GM18519 (cell line): Measurements from ENCODE around the gene TPRN.
A peak's percentile ranks its signal among the peaks of the same experiment; 100 is the strongest.
"Not testable (repeated sequence)": the region's sequence is repeated elsewhere in the genome, so short reads cannot be mapped to it uniquely, and the experiment has no call there.

Experiments
- ATAC-seq: cut with Tn5 transposase; IDR thresholded peaks from one replicate; pipeline ENCODE4 v1.9.1; 2021; ENCODE audit warnings: mild to moderate bottlenecking, moderate library complexity; ENCODE audit not compliant: unreplicated experiment, low FRiP score

The TPRN gene, protein sequence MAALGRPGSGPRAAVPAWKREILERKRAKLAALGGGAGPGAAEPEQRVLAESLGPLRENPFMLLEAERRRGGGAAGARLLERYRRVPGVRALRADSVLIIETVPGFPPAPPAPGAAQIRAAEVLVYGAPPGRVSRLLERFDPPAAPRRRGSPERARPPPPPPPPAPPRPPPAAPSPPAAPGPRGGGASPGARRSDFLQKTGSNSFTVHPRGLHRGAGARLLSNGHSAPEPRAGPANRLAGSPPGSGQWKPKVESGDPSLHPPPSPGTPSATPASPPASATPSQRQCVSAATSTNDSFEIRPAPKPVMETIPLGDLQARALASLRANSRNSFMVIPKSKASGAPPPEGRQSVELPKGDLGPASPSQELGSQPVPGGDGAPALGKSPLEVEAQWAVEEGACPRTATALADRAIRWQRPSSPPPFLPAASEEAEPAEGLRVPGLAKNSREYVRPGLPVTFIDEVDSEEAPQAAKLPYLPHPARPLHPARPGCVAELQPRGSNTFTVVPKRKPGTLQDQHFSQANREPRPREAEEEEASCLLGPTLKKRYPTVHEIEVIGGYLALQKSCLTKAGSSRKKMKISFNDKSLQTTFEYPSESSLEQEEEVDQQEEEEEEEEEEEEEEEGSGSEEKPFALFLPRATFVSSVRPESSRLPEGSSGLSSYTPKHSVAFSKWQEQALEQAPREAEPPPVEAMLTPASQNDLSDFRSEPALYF

DNA sequence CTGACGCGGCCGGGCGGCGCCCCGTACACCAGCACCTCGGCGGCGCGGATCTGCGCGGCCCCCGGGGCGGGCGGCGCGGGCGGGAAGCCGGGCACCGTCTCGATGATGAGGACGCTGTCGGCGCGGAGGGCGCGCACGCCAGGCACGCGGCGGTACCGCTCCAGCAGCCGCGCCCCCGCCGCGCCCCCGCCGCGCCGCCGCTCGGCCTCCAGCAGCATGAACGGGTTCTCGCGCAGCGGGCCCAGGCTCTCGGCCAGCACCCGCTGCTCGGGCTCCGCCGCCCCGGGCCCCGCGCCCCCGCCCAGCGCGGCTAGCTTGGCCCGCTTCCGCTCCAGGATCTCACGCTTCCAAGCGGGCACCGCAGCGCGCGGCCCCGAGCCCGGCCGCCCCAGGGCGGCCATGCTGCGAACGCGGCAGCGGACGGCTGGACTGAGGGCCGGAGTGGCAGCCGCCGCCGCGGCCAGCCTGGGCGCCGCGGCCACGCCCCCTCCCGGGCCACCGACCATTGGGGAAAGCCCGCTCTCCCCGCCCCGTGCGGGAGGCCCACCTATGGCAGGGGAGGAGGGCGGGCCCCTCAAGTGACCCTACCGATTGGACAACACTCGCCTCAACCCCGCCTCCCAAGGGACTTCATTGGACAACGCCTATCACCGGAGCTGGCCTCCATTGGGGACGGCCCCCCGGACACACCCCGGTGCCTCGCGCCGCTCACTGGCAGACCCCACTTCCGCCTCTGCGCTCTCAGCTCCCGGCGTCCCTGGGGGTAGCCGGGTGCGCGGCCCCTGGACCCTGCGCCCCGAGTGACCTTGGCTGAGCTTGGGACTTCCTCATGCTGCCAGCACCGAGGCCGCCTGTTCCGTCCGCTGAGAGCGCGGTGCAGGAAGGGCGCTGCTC, at the start of gene TPRN:
Gene TPRN, minus strand, starts transcription at position 431 of the 894 bp plus-strand sequence. Its CDS starts 30 bp downstream, at position 401.
- ATAC-seq, result peak; percentile 73

DNA sequence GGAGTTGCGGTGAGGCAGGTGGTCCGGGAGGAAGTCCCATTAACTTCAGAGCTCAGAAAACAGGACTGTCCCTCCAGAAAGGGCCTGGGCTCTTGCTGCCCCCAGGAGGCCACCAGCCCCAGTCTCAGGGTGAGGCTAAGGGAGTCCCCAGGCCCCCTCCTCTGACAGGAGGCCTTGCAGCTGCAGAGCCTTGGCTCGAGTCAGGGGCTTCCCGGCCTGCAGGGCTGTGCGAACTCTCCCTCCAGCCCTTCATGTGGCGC, 47.3 kb upstream of the TPRN start:
- ATAC-seq, result no peak

DNA sequence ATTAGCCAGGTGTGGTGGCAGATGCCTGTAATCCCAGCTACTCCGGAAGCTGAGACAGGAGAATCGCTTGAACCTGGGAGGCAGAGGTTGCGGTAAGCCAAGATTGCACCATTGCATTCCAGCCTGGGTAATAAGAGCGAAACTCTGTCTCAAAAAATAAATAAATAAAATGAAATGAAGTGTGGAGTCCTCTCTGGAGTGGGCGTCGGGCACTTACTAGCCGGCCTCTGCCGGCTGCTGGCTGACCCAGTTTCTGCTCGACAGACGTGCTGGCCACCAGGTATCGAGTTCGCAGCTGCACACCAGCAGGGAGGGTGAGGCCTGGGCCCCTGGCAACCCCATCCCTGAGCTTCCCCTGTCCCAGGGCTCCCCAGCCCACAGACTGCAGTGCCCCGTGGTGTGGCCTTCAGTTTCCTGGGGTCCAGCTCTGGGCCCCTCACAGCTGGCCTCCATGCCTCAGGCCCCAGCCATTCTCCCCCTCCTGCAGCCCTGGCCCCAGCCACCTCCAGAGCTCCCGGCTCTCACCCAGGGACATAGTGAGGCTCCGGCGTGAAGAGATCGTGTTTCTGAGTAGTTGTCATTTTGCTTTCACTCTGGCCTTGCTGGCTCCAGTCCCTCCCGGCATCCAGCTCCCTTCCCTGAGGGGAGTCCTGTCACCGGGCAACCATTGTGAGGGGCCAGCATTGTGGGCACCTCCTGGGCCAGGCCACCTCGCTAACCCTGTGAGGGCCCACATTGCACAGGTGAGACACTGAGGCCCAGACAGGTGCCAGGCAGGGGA, 46.8 kb upstream of the TPRN start:
- no peak for ATAC-seq

DNA sequence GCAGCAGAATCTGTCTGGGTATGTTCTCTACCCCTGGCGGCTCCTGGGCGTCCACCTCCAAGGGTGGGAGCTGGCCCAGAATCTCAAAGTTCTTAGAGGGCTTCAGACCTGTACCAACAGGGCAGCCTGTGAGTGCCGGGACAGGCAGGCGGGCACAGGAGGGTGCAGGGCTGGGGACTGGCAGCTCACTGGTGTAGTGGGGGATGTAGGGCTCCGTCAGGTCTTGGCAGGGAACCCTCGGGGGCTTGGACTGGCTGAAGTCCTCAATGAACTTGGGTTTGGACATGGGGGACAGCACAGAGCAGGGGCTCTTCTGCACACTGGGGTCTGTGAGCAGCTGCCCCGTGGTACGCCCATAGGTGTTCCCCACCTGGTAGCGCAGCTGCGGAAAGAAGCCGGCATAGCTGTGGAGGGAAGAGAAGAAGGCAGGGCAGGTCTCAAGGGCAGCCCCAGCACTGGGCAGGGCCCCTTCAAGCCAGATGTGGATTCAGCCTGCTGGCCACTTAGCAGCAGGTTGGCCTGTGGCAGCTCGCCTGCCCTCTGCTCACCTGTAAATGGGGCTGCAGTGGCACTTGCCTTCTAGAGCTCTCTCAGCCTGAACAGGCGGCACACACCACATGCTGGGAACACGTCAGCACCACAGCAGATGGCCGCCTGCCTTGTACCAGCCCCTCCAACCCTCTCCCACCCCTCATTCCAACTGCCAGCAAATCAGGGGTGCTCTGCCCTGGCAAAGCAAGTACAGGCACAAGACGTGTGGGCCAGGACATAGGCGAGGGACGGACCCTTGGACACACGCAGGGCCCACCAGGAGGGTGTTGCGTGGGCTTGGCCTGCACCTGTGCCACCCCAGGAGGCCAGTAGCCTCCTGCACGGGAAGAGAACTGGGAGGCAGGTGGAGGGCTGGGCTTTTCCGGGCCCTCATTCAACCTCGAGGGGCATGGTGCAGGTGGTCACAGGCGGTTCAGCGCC, 45.2 kb upstream of the TPRN start:
- no peak for ATAC-seq

DNA sequence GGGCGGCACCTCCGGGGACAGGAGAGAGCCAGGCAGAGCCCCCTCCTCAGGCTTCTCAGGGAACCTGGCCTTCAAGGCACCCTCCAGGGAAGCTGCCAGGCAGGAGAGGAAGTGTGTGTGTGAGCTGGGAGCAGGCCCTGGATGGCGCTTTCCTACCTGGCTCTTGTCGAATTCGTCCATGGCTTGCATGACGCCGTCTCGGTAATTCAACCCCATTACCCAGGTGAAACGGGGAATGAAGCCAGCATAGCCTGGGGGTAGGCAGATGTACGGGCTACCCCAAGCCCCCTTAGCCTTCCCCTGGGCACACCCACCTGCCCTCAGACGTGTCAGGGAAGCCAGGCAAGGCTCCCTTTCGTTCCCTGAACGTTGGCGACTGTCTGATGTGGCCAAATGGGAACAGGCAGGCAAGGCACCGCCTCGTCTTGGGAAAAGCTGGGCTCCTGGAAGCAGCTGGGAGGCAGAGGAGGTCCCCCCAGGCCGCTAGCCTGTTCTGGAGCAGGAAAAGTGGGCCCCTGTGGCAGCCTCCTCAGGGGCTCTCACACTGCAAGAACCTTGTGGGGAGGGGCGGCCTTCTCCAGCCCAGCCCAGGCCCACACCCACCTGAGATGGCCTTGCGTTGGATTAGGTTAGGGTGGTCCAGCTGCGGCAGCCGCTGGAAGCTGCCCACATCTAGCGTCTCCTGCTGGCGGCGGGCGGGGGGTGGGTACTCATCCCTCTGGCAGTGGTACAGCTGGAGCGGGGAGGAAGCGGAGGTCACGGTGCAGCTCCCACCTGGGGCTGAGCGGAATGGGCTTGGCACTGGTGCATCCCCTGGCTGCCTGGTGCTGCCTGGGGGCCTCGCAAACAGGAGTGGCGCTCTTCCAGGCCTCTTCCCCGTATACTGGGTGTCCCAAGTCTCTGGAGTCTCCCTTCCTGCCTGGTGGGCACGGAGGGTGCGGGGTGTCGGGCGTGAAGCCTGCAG, 44.2 kb upstream of the TPRN start:
- ATAC-seq, result no peak

DNA sequence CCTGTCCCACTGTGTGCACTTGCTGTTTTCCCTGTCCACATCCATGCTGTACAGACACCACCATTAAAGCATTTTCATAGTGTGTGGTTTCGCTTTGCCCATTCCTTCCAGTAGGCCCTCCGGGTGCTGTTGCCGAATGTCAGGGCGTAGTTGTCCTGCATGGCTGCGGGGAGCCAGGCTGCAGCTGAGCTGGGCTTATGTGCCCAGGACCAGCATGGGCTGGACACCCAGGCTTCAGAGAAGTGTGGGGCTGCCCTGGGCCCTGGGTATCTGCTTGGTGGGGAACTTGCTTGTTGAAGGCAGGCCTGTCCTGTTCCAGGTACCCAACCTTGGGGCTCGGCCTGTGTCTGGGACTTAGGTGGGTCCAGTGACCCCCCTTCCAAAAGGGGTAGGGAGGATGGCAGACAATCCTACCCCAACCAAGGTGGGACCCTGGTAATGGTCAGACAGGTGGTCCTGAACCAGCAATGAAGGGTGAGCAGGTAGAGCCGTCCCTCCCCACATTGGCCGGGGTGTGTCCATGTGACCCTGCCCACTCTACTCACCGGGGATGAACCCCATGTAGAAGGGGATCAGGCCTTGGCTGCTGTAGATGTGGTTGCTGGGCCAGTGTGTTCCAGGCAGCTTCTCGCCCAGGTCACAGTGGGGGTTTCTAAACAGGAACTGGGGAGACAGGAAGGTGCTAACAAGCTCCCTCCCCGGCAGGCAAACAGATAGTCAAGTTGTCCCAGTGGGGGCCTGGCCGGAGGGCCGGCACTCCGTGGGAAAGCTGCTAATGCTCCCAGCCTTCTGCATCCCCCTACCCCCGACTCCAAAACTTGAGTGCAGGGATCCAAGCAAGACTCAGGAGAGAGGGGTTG, 43.3 kb upstream of the TPRN start:
- no peak for ATAC-seq

DNA sequence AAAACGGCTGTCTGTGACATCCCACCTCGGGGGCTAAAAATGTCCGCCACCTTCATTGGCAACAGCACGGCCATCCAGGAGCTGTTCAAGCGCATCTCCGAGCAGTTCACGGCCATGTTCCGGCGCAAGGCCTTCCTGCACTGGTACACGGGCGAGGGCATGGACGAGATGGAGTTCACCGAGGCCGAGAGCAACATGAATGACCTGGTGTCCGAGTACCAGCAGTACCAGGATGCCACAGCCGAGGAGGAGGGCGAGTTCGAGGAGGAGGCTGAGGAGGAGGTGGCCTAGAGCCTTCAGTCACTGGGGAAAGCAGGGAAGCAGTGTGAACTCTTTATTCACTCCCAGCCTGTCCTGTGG, 42.7 kb upstream of the TPRN start:
- ATAC-seq, result not testable (repeated sequence)

DNA sequence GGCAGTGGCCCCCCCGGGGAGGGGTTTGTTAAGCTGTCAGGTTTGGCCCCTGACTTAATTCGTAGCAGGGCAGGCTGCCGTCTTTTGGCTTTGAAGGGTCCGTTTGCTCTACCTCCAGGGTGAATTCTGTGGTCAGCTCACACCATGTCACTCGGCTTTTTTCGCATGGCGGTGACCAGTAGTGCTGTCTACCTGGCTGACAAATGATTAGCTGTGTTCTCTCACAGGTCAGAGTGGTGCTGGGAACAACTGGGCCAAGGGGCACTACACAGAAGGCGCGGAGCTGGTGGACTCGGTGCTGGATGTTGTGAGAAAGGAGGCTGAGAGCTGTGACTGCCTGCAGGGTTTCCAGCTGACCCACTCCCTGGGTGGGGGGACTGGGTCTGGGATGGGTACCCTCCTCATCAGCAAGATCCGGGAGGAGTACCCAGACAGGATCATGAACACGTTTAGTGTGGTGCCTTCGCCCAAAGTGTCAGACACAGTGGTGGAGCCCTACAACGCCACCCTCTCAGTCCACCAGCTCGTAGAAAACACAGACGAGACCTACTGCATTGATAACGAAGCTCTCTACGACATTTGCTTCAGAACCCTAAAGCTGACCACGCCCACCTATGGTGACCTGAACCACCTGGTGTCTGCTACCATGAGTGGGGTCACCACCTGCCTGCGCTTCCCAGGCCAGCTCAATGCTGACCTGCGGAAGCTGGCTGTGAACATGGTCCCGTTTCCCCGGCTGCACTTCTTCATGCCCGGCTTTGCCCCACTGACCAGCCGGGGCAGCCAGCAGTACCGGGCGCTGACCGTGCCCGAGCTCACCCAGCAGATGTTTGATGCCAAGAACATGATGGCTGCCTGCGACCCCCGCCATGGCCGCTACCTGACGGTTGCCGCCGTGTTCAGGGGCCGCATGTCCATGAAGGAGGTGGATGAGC, 42.0 kb upstream of the TPRN start:
- no peak for ATAC-seq

DNA sequence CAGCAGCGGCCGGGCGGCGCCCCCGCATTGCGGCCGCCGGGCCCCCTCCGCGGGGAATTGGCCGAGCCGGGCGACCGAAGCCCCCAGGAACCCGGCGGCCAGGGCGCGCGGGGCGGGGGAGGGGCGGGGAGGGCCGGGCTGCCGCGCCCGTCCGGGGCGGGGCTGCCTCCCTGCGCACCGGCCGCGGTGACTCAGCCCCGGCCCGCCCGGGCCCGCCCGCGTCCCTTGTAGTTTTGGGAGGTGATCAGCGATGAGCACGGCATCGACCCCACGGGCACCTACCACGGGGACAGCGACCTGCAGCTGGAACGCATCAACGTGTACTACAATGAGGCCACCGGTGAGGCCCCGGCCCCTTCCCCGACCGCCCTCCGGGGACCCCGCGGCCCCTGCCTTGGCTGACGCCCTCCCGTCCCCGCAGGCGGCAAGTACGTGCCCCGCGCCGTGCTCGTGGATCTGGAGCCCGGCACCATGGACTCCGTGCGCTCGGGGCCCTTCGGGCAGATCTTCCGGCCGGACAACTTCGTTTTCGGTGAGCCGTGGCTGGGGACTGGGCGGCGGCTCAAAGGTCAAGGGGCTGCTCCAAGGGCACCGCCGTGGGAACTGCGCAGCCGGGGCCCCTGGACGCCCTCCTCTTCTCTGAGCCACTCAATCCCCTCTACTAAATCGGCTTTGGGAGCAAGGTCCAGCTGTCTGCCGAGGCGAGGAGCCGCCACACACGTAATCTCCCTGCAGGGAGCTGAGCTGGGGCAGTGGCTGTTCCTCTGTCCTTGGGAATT, 41.1 kb upstream of the TPRN start:
- no peak for ATAC-seq

DNA sequence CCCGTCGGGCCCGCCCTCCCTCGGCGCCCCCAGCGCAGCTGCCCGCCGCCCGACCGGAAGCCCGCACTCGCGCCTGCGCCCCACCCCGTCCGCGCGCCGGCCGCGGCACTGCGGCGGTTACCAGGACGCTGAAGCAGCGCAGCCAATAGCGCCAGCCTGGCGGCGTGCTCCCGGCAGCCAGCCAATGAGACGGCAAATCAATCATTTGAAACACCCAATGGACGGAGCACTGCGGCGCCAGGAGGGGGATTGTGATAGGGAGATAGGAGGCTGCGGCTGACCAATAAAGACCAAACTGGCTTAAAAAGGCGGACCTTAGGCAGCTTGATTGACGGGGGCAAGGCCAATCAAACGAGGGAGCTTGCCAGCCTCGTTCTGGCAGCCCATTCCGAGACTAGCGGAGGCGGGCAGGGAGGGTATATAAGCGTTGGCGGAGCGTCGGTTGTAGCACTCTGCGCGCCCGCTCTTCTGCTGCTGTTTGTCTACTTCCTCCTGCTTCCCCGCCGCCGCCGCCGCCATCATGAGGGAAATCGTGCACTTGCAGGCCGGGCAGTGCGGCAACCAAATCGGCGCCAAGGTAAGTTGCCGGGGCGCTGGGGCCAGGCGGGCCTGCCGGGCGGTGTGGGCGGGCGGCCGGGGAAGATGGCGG, 40.4 kb upstream of the TPRN start, which contains the start of gene TUBB4B:
Gene TUBB4B, plus strand, starts transcription at position 447 of the 649 bp plus-strand sequence. Its CDS starts 74 bp downstream, at position 521.
- peak; percentile 69 for ATAC-seq

DNA sequence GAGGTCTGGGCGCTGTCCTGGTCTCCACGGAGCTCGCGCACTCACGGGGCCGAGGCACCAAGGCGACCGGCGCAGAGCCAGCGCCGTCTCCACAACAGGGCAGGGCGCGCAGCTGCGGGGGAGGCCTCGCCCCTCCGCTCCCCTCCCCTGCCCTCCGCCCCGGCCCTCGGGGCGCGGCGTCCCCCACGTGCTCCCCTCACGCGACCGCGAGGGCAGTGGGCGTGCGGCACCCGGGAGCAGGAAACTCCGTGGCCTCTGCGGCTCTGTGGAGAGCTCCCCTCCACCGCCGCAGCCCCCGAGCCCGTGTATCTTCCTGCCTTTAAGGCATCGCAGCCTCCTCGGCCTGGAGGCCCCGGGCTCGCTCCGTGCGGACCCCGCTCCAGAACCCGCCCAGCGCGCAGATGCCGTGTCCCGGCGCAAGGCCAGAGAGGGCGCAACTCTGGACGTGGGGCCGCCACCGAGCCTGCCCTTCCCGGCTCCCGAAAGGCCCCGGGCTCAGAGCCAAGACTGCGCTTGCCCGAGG, 39.8 kb upstream of the TPRN start:
- peak; percentile 12 for ATAC-seq

DNA sequence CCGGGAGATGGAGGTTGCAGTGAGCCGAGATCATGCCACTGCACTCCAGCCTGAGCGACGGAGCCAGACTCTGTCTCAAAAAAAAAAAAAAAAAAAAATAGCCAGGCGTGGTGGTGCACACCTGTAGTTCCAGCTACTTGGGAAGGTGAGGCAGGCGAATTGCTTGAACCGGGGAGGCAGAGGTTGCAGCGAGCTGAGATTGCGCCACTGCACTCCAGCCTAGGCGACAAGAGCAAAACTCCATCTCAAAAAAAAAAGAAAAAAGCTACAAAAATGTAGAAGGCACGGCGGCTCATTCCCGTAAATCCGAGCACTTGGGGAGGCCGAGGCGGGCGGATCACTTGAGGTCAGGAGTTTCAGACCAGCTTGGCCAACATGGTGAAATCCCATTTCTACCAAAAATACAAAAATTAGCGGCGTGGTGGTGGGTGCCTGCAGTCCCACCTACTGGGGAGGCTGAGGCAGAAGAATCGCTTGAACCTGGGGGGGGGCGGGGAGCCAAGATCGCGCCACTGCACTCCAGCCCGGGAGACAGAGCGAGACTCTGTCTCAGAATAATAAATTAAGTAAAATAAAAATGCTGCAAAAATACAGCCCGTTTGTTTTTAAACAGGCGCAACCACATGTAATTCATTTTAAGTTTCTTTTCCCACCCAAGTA, 39.1 kb upstream of the TPRN start:
- ATAC-seq, result not testable (repeated sequence)

DNA sequence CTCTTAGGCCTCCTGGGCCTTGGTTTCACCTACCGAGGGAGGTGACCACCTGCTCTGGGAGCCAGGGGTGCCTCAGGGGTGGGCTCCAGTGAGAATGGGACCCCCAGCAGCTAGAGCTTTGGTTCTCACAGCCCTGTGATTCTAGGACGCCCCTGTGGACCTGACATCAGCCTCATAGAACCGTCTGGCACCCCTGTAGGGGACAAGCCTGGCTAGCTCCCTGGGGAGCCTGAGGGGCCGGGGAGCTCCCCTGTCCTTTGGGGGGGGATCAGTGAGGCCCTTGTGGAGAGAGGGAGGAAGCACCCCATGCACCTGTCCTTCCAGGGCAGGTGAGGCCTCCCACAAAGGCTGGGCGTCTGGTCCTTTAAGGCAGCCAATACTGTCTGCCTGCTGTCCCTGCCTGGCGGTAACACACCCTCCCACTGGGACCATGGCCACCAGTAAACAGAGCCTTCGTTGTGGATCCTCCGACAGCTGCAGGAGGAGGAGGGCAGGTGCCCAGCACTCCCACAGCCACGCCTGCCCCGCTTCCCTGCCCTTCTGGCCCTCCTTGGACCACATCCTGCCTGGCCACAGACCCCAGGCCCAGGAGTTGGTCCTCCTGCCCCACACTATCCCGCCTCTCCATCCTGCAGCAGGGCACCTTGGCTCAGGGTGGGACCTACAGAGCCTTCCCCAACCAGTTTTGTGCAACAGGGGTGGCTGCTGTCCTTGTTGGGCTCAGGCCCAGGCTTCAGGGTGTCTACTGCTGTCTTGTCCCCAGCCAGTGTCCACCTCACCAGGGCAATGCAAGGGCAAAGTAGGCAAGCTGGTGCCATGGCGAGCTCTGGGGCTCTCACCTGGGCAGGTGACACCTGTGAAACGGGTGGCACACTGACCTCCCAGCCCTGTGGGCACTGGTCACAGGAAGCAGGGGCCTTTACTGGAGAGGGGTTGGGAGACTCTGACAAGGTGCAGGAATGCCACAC, 37.5 kb upstream of the TPRN start:
- ATAC-seq, result no peak
